ENCODE results near the gene PDCD10.

The PDCD10 gene

GRCh38 chr3:167735233-167736138 is 794 bp upstream of the PDCD10 start, which contains the start of gene SERPINI1:
TSS of gene SERPINI1 (plus strand) at chr3:167735721. CDS start at chr3:167789129, 53,408 bp downstream.
- DNase-seq (peak; percentile 79), ATAC-seq (peak; percentile 61)

- ATAC-seq: no peak
- no peak for DNase-seq
Observed at GRCh38 chr3:167733961-167734497, 663 bp downstream of the PDCD10 start.

- no peak for ATAC-seq
- no peak for DNase-seq
Observed at GRCh38 chr3:167732313-167733065, 2.2 kb downstream of the PDCD10 start.

DNA sequence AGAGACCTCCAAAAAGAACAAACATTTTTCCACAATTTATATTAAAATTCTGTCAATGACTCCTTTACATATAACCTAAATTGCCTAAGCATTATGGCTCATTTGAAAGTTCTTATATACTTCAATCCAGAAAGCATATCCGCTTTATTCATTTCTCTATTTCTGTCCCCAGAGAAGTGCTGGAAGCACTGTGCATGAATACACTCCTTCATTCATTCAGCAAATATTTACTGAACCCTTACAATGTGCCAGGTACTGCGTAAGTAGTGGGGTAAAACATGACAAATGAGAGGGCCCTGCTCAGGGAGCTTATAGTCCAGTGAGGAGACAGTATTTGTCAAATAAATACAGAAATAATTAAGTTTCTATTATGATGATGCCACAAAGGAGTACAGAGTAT is 3.3 kb downstream of the PDCD10 start:
- ATAC-seq (no peak), DNase-seq (no peak)

DNA sequence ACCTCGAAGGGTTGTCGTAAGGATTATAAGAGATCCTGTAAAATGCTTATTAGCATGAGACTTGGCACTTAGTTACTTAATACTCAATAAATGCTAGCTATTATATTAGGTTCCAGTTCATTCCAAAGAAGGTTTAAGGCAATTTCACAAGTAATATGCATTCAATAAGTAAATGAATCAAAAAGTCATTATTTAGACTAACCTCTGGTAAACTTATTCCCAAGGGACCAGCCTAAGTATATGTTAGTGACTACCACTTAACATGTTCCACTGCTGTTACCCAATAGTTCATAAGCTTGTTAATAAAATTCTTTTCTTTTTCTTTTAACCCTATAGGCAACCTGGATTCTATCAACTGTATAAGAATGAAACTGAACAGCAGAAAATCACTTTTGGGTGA is 5.1 kb downstream of the PDCD10 start:
- ATAC-seq: no peak
- no peak for DNase-seq

DNA sequence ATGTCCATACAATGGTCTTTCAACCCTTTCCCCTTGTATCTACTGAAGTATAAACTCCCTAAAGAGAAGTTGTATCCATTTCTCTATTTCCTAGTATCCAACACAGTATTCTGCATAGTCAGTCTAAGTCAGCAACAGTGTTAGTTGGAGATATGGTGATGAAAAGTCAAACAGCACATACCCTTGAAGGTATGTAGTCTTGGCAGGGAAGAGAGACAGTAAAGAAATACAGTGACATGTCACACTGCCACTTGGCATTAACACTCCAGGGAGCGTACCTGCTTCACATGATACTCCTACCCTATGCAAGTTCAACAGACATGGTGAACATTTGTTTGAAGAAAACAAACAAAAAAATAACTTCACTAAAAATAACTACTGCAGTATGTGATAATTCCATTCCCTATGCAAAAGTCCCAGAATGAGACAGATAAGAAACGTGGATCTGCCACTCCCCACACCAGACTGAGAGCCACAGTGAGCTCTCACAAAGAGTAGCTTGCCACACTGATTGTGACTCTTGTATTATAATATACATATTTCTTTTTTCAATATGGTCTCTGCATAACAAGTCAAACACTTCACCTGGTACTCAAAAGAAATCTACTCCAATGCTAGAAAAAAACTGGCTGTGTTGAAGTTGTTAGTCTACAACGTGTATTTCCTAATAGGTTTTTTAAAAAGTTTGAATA is 5.9 kb downstream of the PDCD10 start:
- no peak for DNase-seq
- ATAC-seq: no peak

DNA sequence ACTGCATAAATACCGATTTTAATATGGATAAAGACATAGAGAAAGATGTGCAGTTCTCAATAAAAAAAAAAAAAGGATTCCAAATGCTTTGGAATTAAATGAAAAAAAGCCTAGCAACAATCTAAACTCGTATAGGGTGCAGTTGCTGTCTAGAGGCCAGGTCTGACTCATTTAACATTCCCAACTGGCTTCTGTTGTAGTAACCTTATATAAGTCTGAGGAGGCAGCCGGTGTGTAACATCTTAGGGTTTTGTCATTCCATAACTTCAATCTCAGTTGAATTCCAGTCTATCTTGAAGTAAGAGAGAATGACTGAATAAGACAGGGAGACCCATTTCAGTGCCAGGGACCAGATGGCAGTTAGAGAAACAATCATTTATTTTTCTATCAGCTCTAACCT is 6.5 kb downstream of the PDCD10 start:
- no peak for ATAC-seq
- no peak for DNase-seq

- DNase-seq: no peak
- ATAC-seq: no peak
Observed at GRCh38 chr3:167723872-167724271, 10.8 kb downstream of the PDCD10 start.

GRCh38 chr3:167723025-167723512 is 11.6 kb downstream of the PDCD10 start:
- no peak for ATAC-seq
- no peak for DNase-seq

GRCh38 chr3:167718582-167718981 is 16.1 kb downstream of the PDCD10 start:
- no peak for ATAC-seq

DNA sequence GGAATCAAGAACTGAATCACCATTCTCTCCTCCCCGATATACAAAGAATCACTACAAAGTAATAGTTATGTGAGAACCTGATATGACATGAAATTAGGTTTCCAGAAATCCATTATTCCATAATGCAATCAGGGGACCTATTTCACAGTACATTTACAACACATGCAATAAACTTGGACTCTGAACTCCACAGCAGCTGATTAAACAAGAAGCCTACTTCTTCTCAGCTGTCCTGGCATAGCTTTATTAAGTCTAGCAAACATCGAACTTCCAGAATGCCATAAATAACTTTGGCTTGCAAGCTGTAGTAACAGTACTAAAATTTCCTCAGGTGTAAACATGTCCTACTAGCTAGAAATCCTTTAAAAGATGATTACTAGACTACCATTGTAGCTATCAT is 17.8 kb downstream of the PDCD10 start:
- DNase-seq (no peak), ATAC-seq (no peak)

More at GRCh38 chr3:167718582-167718981, 16.1 kb downstream of the PDCD10 start:
- DNase-seq: no peak

GRCh38 chr3:167714871-167715270 is 19.8 kb downstream of the PDCD10 start:
- no peak for DNase-seq

DNA sequence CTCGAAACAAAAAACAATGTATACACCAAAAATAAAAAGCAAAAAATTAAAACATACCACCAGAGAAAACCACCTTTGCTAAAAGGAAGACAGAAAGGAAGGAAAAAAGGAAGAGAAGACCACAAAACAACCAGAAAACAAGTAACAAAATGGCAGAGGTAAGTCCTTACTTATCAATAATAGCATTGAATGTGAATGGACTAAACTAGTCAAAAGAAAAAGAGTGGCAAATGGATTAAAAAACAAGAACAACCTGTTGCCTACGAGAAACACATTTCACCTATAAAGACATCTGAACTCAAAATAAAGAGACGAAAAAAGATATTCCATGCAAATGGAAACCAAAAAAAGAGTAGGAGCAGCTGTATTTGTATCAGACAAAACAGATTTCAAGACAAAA is 22.2 kb downstream of the PDCD10 start:
- DNase-seq (no peak), ATAC-seq (no peak)

More at GRCh38 chr3:167714871-167715270, 19.8 kb downstream of the PDCD10 start:
- no peak for ATAC-seq

DNA sequence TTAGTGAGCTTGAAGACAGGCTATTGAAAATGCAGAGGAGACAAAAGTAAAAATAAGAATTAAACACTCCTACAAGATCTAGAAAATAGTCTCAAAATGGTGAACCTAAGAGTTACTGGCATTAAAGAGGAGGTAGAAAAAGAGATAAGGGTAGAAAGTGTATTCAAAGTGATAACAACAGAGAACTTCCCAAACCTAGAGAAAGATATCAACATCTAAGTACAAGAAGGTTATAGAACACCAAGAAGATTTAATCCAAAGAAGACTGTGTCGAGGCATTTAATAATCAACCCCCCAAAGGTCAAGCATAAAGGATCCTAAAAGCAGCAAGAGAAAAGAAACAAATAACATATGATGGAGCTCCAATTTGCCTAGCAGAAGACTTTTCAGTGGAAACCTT is 23.3 kb downstream of the PDCD10 start:
- DNase-seq (no peak), ATAC-seq (no peak)

GRCh38 chr3:167710552-167710951 is 24.1 kb downstream of the PDCD10 start:
- DNase-seq (no peak), ATAC-seq (no peak)

- DNase-seq (no peak), ATAC-seq (no peak)
Observed at GRCh38 chr3:167709690-167710089, 25.0 kb downstream of the PDCD10 start.

GRCh38 chr3:167705840-167706239 is 28.9 kb downstream of the PDCD10 start:
- no peak for ATAC-seq

GRCh38 chr3:167700926-167701325 is 33.8 kb downstream of the PDCD10 start:
- DNase-seq: no peak
- no peak for ATAC-seq

More at GRCh38 chr3:167705840-167706239, 28.9 kb downstream of the PDCD10 start:
- DNase-seq: no peak

DNA sequence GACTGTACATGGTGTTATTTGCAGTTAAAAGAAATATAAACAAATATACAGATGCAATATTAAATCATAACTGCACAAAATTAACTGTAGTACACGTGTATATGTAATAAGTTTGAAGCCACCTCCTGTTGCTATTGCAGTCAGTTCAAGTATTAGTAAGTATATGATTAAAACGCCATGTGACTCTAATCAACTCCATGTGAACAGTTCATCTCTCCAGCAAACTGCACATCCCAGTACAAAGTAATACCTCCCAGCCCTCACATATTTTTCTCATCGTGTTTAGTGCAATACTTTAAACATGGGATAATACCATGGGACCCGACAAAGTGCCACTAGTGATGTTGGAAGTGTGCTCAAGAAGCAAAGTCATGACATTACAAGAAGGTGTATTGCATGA is 34.6 kb downstream of the PDCD10 start:
- ATAC-seq (no peak), DNase-seq (no peak)

GRCh38 chr3:167694121-167694520 is 40.6 kb downstream of the PDCD10 start:
- no peak for DNase-seq
- no peak for ATAC-seq

- DNase-seq (peak; percentile 14), ATAC-seq (peak; percentile 99)
Observed at GRCh38 chr3:167691366-167691765, 43.3 kb downstream of the PDCD10 start.

DNA sequence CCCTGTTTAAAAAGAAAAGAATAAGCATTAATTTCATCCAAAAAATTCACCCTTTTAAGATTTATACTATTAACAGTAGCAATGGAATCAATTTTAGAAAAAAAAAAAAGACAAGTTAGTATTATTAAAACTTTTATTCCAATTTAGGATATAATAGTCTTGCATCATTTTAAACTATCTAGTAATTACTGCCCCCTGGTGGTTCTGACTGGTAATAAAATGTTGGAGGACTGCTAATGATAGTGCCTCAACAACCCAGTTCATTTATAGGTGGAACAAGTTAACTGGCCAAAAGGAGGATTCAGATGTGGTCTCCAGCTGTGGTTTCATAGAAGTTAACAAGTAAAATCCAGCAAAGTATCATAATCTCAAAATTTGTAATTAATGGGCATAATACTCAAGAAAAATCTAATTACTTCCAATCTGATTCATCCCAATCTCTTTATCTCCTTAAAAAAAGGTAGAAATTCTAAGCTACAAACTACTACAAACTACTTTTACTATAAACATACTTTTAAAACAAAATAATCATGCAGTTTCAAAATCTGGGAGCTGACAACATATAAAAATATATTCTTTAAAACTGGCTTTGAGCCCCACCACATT is 50.2 kb downstream of the PDCD10 start:
- peak; percentile 72 for ATAC-seq
- peak; percentile 48 for DNase-seq

All from stimulated activated naive CD8-positive, alpha-beta T cell treated with anti-CD3 and anti-CD28 coated beads, Interleukin-15, Interleukin-2, amounts not matched to agents 100 U/mL and 50 U/mL, for 24 hours (primary cell).